Smooth muscle cell (in vitro differentiated cells): ENCODE results near the gene FAAH. TPM values are rescaled to one million over a fixed set of nuclear protein-coding genes. Genes with fewer than 3 reads are reported as not detected.
"Not testable (repeated sequence)": the region's sequence is repeated elsewhere in the genome, so short reads cannot be mapped to it uniquely, and the experiment has no call there.

Experiments used
- DNase-seq: peaks from one replicate; lab custom pipeline; 2025; ENCODE audit not compliant: unreplicated experiment; lab: John Stamatoyannopoulos, UW
- H2AFZ ChIP-seq: fragments of 200-600 bp; sonication (generic); 2 replicates; pipeline ENCODE4 v1.6.0; 2016; ENCODE audit warnings: antibody characterized with exemption, low read depth, mild to moderate bottlenecking
- H3F3A ChIP-seq: fragments of 200-600 bp; sonication (generic); 2 replicates; pipeline ENCODE4 v1.6.0; 2017; ENCODE audit warnings: antibody characterized with exemption, low read depth
- H3K27ac ChIP-seq: fragments of 200-600 bp; sonication (generic); 2 replicates; pipeline ENCODE4 v1.5.1; 2016; ENCODE audit warnings: low read depth, mild to moderate bottlenecking
- H3K27me3 ChIP-seq: fragments of 200-600 bp; sonication (generic); 2 replicates; pipeline ENCODE4 v1.6.1; 2016; ENCODE audit warnings: low read depth, mild to moderate bottlenecking
- H3K36me3 ChIP-seq: fragments of 200-600 bp; sonication (generic); 2 replicates; pipeline ENCODE4 v1.5.1; 2016; ENCODE audit warnings: low read depth
- H3K4me1 ChIP-seq: fragments of 200-600 bp; sonication (generic); 2 replicates; pipeline ENCODE4 v1.5.1; 2016; ENCODE audit warnings: low read depth
- H3K4me2 ChIP-seq: fragments of 200-600 bp; sonication (generic); 2 replicates; pipeline ENCODE4 v1.6.0; 2016; ENCODE audit warnings: mild to moderate bottlenecking
- H3K4me3 ChIP-seq: fragments of 200-600 bp; sonication (generic); 2 replicates; pipeline ENCODE4 v1.5.1; 2016; ENCODE audit warnings: mild to moderate bottlenecking
- H3K79me2 ChIP-seq: fragments of 200-600 bp; sonication (generic); 2 replicates; pipeline ENCODE4 v1.6.0; 2016; ENCODE audit warnings: low read depth, mild to moderate bottlenecking
- H3K9ac ChIP-seq: fragments of 200-600 bp; sonication (generic); 2 replicates; pipeline ENCODE4 v1.6.0; 2016; ENCODE audit warnings: low read depth
- H3K9me3 ChIP-seq: fragments of 200-600 bp; sonication (generic); replicated peaks from 2 replicates; pipeline ENCODE4 v1.5.1; 2016; ENCODE audit warnings: low read depth
- H4K20me1 ChIP-seq: fragments of 200-600 bp; sonication (generic); 2 replicates; pipeline ENCODE4 v1.6.0; 2016; ENCODE audit warnings: low read depth
- CTCF ChIP-seq: fragments of 200-600 bp; sonication (generic); IDR thresholded peaks from 2 replicates; pipeline ENCODE4 v1.5.1; 2017; ENCODE audit warnings: borderline replicate concordance, mild to moderate bottlenecking, antibody characterized with exemption; ENCODE audit not compliant: insufficient read depth, poor library complexity, severe bottlenecking
- whole genome bisulfite sequencing: methylation state at CpG from one replicate; pipeline ENCODE4 v1.1.7; 2016; ENCODE audit warnings: low lambda C conversion rate; 5-methylcytosine and 5-hydroxymethylcytosine counted together
- polyA plus RNA-seq: library from polyadenylated mRNA; unstranded; fragments of >200 nt; fragmentation: Nextera tagmentation; extraction: Ambion mirVana; gene quantifications from 2 replicates; pipeline ENCODE4 v1.2.1, GENCODE V29; 2016
- total RNA-seq: library from RNA; depleted of rRNA; stranded (reverse); fragments of >200 nt; gene quantifications from 2 replicates; pipeline ENCODE4 v1.2.3, GENCODE V29; 2014

Gene FAAH
- total and polyA plus RNA-seq, 2 experiments from 2014 or later: 5.7 to 11.1 TPM

GRCh38 chr1:46362158-46362557, 32.0 kb upstream of the FAAH start:
- Histone ChIP-seq H3K4me1 (peaks cover 15% of the 10 kb centered on the region), H3K4me2 (no peak overlapping the region), H2AFZ (no peak overlapping the region), H3K27ac (no peak overlapping the region), H3K9ac (no peak overlapping the region), H3K36me3 (peaks cover 4% of the 10 kb centered on the region), H4K20me1 (no peaks in the 10 kb centered on the region), H3K9me3 (no peaks in the 10 kb centered on the region), H3K27me3 (no peaks in the 10 kb centered on the region), H3K79me2 (no peaks in the 10 kb centered on the region), H3K4me3 (no peak overlapping the region), H3F3A (no peaks in the 10 kb centered on the region)
- TF ChIP-seq CTCF: no peak
- WGBS: 96% methylated on average over 3 of the region's 3 CpGs
- no peak for DNase-seq

DNA sequence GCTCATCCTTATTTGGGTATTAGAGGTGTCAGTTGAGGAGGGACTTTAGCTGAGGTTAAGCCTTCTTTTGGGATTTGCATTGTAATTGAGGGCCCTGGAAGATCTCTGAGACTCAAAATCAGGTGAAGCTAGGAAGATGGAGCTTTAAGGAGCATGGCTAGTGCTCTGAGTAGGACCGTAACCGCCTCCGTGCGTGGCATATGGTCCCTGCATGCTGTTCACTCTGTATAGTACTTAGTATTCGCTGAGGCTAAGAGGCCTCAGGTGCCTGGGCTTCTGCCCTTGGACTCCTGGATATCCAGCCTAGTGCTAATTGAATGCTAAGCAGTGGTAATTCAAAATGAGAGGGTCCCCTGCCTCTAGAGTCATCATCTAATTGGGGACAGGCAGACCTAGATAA, 31.0 kb upstream of the FAAH start:
- DNase-seq: no peak
- peaks cover 4% of the 10 kb centered on the region for H3K36me3 ChIP-seq
- H3K4me2 ChIP-seq: no peak overlapping the region
- H3K79me2 ChIP-seq: no peaks in the 10 kb centered on the region
- peaks cover 15% of the 10 kb centered on the region for H3K4me1 ChIP-seq
- TF ChIP-seq CTCF: no peak
- H3K9me3 ChIP-seq: no peaks in the 10 kb centered on the region
- H2AFZ ChIP-seq: no peak overlapping the region
- H3K4me3 ChIP-seq: no peak overlapping the region
- H3K27ac ChIP-seq: no peak overlapping the region
- WGBS: 94% methylated on average over 5 of the region's 5 CpGs
- no peaks in the 10 kb centered on the region for H3F3A ChIP-seq
- H3K27me3 ChIP-seq: no peaks in the 10 kb centered on the region
- H4K20me1 ChIP-seq: no peaks in the 10 kb centered on the region
- H3K9ac ChIP-seq: no peak overlapping the region

GRCh38 chr1:46364612-46365011, 29.5 kb upstream of the FAAH start:
- Histone ChIP-seq H3K36me3 (peaks cover 4% of the 10 kb centered on the region), H2AFZ (no peak overlapping the region), H3K27ac (no peak overlapping the region), H3K4me1 (peaks cover 15% of the 10 kb centered on the region), H4K20me1 (no peaks in the 10 kb centered on the region), H3K4me3 (no peak overlapping the region), H3K9ac (no peak overlapping the region), H3F3A (no peaks in the 10 kb centered on the region), H3K27me3 (no peaks in the 10 kb centered on the region), H3K9me3 (no peaks in the 10 kb centered on the region), H3K79me2 (no peaks in the 10 kb centered on the region), H3K4me2 (no peak overlapping the region)
- TF ChIP-seq CTCF: no peak
- no peak for DNase-seq
- 98% methylated on average over 5 of the region's 5 CpGs for whole genome bisulfite sequencing

GRCh38 chr1:46365796-46366195, 28.3 kb upstream of the FAAH start:
- H3K9ac ChIP-seq, H4K20me1 ChIP-seq, H3K27ac ChIP-seq, H3K79me2 ChIP-seq, H3K36me3 ChIP-seq, H3F3A ChIP-seq, H3K27me3 ChIP-seq, H3K9me3 ChIP-seq, H3K4me3 ChIP-seq, H3K4me2 ChIP-seq, H2AFZ ChIP-seq, DNase-seq: not testable (repeated sequence)
- 86% methylated on average over 8 of the region's 8 CpGs for WGBS
- H3K4me1 ChIP-seq: peaks cover 15% of the 10 kb centered on the region
